GM21717 (cell line): ENCODE measurements around the gene PRR23E.
A peak's percentile ranks its signal among the peaks of the same experiment; 100 is the strongest.

Experiments used
- ATAC-seq: cut with Tn5 transposase; IDR thresholded peaks from one replicate; pipeline ENCODE4 v1.9.1; 2021; ENCODE audit warnings: mild to moderate bottlenecking, moderate library complexity; ENCODE audit not compliant: unreplicated experiment

PRR23E gene

GRCh38 chr3:127207727-127208482, 15.0 kb downstream of the PRR23E start:
- ATAC-seq = no peak

GRCh38 chr3:127208483-127209100, 15.7 kb downstream of the PRR23E start:
- no peak for ATAC-seq

- ATAC-seq = no peak
Observed at GRCh38 chr3:127209155-127209839, 16.4 kb downstream of the PRR23E start.

GRCh38 chr3:127209840-127210653, 17.1 kb downstream of the PRR23E start:
- ATAC-seq = no peak

- ATAC-seq = no peak
Observed at GRCh38 chr3:127210654-127210943, 17.7 kb downstream of the PRR23E start.

- ATAC-seq = no peak
Observed at GRCh38 chr3:127211118-127212060, 18.5 kb downstream of the PRR23E start.

- no peak for ATAC-seq
Observed at GRCh38 chr3:127212231-127212630, 19.3 kb downstream of the PRR23E start.

- no peak for ATAC-seq
Observed at GRCh38 chr3:127212711-127213110, 19.8 kb downstream of the PRR23E start.

- ATAC-seq = no peak
Observed at GRCh38 chr3:127213381-127213918, 20.5 kb downstream of the PRR23E start.

- ATAC-seq = no peak
Observed at GRCh38 chr3:127214975-127215374, 22.0 kb downstream of the PRR23E start.

- no peak for ATAC-seq
Observed at GRCh38 chr3:127215714-127216414, 22.9 kb downstream of the PRR23E start.

- peak; percentile 58 for ATAC-seq
Observed at GRCh38 chr3:127216415-127217261, 23.7 kb downstream of the PRR23E start.

- no peak for ATAC-seq
Observed at GRCh38 chr3:127217596-127218453, 24.9 kb downstream of the PRR23E start.

GRCh38 chr3:127218454-127218922, 25.6 kb downstream of the PRR23E start:
- no peak for ATAC-seq

- ATAC-seq = no peak
Observed at GRCh38 chr3:127220497-127220896, 27.6 kb downstream of the PRR23E start.

- no peak for ATAC-seq
Observed at GRCh38 chr3:127221037-127221436, 28.1 kb downstream of the PRR23E start.

- ATAC-seq = no peak
Observed at GRCh38 chr3:127221446-127222035, 28.6 kb downstream of the PRR23E start.
